ENCODE results near the gene HNRNPA2B1.
"Not testable (repeated sequence)": the region's sequence is repeated elsewhere in the genome, so short reads cannot be mapped to it uniquely, and the experiment has no call there.

The HNRNPA2B1 gene

DNA sequence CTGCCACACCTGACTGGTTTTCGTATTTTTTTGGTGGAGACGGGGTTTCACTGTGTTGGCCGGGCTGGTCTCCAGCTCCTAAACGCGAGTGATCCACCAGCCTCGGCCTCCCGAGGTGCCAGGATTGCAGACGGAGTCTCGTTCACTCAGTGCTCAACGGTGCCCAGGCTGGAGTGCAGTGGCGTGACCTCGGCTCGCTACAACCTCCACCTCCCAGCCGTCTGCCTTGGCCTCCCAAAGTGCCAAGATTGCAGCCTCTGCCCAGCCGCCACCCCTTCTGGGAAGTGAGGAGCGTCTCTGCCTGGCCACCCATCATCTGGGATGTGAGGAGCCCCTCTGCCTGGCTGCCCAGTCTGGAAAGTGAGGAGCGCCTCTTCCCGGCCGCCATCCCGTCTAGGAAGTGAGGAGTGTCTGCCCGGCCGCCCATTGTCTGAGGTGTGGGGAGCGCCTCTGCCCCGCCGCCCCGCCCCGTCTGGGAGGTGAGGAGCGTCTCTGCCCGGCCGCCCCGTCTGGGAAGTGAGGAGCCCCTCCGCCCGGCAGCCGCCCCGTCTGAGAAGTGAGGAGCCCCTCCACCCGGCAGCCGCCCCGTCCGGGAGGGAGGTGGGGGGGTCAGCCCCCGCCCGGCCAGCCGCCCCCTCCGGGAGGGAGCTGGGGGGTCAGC lies 52.8 kb downstream of the HNRNPA2B1 start:
- Mint-ChIP-seq H3K4me1 (ENCODE audit: low read depth in 2 of 2) (peaks cover 13 to 14% of the 10 kb centered on the region in 2 donors), H3K27me3 (peaks cover 8 to 20% of the 10 kb centered on the region in 2 donors)
- not testable (repeated sequence) for DNase-seq; ATAC-seq (replicated peaks); H3K27ac Mint-ChIP-seq; H3K4me3 Mint-ChIP-seq; H3K9me3 Mint-ChIP-seq; H3K36me3 Mint-ChIP-seq (ENCODE audit: insufficient read depth)

DNA sequence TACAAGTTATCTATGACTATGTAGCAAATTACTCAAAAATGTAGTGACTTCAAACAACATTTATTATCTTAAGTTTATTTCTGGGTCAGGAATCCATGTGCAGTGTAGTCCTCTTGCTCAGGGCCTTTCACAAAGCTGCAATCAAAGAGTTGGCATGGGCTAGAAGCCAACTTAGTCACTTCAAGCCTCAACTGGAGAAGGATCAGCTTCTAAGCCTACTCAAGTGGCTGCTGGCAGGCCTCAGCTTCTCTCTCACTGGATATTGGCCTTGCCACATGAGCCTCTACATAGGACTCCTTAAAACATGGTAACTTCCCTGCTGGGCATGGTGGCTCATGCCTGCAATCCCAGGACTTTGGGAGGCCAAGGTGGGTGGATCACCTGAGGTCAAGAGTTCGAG lies 53.5 kb downstream of the HNRNPA2B1 start:
- peaks cover 8 to 20% of the 10 kb centered on the region in 2 donors for H3K27me3 Mint-ChIP-seq
- ATAC-seq (replicated peaks) (no peak), DNase-seq (no peak)
- H3K9me3 Mint-ChIP-seq: no peaks in the 10 kb centered on the region
- H3K4me3 Mint-ChIP-seq: no peak overlapping the region
- H3K4me1 Mint-ChIP-seq (ENCODE audit: low read depth in 2 of 2): peaks cover 13 to 14% of the 10 kb centered on the region in 2 donors
- no peak overlapping the region for H3K27ac Mint-ChIP-seq
- no peaks in the 10 kb centered on the region for H3K36me3 Mint-ChIP-seq (ENCODE audit: insufficient read depth)

DNA sequence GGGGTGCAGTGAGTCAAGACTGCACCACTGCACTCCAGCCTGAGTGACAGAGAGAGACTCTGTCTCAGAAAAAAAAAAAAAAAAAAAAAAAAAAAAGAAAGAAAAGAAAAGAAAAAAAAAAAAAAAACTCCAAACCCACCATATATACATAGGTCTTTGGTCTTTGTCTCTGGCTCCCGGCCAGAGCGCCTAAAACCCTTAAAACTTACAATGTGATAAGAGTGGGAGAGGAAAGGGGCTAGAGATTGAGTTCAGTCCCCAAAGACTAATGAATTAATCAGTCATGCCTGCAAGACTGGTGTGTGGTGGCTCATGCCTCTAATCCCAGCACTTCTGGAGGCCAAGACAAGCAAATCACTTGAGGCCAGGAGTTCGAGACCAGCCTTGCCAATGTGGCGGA lies 55.3 kb downstream of the HNRNPA2B1 start:
- ATAC-seq (replicated peaks): no peak
- Mint-ChIP-seq H3K4me3 (no peak overlapping the region), H3K36me3 (ENCODE audit: insufficient read depth) (no peaks in the 10 kb centered on the region), H3K27me3 (peaks cover 8 to 20% of the 10 kb centered on the region in 2 donors), H3K9me3 (no peaks in the 10 kb centered on the region), H3K27ac (no peak overlapping the region), H3K4me1 (ENCODE audit: low read depth in 2 of 2) (no peaks in the 10 kb centered on the region)
- no peak for DNase-seq

DNA sequence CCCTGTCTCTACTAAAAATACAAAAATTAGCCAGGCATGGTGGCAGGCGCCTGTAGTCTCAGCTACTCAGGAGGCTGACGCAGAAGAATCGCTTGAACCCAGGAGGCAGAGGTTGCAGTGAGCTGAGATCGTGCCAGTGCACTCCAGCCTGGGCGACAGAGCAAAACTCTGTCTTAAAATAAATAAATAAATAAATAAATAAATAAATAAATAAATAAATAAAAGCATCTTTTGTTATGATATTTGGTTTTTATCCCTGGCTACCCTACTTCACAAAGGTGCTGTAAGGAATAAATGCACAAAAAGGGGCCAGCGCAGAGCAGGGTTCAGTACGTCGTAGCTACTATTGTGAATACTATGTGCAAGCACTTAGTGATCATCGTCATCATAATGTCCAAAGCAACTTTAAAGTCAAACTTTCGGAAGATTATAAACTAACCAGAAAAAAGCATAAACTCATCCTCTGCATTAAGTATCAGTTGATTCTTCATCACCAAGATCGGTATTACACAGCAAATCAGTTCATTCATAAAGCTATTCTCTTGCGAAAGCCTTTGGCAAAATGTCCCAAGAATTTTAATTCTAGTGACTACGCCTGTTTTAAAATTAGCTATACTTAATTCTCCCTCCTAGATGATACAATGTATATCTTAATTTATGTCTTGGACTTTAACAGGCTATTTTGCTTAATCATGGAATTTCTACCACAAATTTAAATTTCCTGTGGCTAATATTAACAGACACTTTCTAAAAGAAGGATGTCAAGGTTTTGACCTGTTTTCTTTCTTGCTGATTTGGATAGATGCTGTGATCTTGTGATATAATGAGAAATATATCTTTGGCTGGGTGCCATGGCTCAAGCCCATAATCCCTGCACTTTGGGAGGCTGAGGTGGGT lies 56.1 kb downstream of the HNRNPA2B1 start:
- ATAC-seq (replicated peaks): no peak
- no peaks in the 10 kb centered on the region for H3K36me3 Mint-ChIP-seq (ENCODE audit: insufficient read depth)
- no peaks in the 10 kb centered on the region for H3K9me3 Mint-ChIP-seq
- no peak overlapping the region for H3K27ac Mint-ChIP-seq
- peaks cover 8 to 20% of the 10 kb centered on the region in 2 donors for H3K27me3 Mint-ChIP-seq
- no peaks in the 10 kb centered on the region for H3K4me1 Mint-ChIP-seq (ENCODE audit: low read depth in 2 of 2)
- no peak for DNase-seq
- H3K4me3 Mint-ChIP-seq: no peak overlapping the region

DNA sequence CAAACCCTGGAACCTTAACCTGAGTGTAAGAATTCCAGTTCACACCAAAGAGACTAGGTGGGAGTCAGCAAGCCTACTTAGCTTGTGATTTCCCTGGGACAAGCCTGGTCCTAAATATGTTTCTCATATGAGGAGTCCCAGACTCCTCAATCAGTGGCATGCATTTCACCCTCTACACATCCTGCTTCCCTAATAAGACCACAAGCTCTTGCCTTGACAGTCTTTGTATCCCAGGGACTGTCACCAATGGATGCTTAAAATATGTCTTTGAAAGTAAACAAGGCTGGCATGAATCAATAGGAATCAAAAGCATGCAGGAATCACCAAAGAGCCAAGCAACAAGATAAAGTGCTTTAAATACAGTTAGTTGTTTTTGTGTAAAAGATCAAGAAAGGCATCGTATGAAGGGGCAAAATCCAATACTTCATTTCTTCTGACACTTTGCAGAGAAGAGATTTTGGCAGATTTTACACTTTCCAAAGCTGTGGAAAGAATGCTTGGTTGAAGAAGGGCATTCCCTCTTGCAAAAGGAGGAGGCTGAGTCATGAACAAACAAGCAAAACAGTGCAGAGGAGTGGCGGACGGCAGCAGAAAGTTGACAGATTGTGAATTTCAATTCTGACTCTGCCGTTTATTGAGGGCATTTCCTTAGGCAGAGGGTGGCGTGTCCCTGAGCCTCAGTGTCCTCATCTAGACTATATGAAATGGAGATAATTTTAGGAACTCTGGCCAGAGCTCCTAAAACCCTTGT lies 57.1 kb downstream of the HNRNPA2B1 start:
- H3K4me1 Mint-ChIP-seq (ENCODE audit: low read depth in 2 of 2): no peaks in the 10 kb centered on the region
- peaks cover 8 to 20% of the 10 kb centered on the region in 2 donors for H3K27me3 Mint-ChIP-seq
- H3K27ac Mint-ChIP-seq: no peak overlapping the region
- H3K4me3 Mint-ChIP-seq: no peak overlapping the region
- H3K36me3 Mint-ChIP-seq (ENCODE audit: insufficient read depth): no peaks in the 10 kb centered on the region
- ATAC-seq (replicated peaks) (no peak), DNase-seq (no peak)
- no peaks in the 10 kb centered on the region for H3K9me3 Mint-ChIP-seq

- no peaks in the 10 kb centered on the region for H3K36me3 Mint-ChIP-seq (ENCODE audit: insufficient read depth)
- H3K9me3 Mint-ChIP-seq: no peaks in the 10 kb centered on the region
- H3K4me1 Mint-ChIP-seq (ENCODE audit: low read depth in 2 of 2): no peaks in the 10 kb centered on the region
- no peak for DNase-seq
- H3K4me3 Mint-ChIP-seq: no peak overlapping the region
- H3K27me3 Mint-ChIP-seq: peaks cover 8 to 20% of the 10 kb centered on the region in 2 donors
- ATAC-seq (replicated peaks): no peak
- H3K27ac Mint-ChIP-seq: no peak overlapping the region
These were observed 59.5 kb downstream of the HNRNPA2B1 start for GRCh38 chr7:26141077-26141476.

DNA sequence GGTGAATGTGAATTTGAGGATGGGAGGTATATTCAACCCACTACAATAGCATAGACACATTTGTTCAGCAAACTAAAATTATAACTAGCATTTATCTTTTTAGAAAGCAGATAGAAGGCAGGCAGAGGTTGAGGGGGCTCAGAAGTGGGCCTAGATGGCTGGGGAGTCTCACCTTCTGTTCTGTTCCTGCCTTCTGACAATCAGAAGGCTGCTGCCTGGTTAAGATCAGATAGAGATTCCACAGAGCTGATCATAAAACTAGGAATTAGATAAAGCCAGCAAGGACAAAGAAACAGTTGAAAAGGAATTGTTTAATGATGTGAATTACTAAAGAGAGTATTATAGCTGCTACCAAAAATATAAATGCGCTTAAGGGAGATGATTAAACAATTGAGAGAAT lies 60.2 kb downstream of the HNRNPA2B1 start:
- Mint-ChIP-seq H3K4me1 (ENCODE audit: low read depth in 2 of 2) (no peaks in the 10 kb centered on the region), H3K27me3 (peaks cover 8 to 20% of the 10 kb centered on the region in 2 donors), H3K4me3 (no peak overlapping the region), H3K9me3 (no peaks in the 10 kb centered on the region), H3K36me3 (ENCODE audit: insufficient read depth) (no peaks in the 10 kb centered on the region), H3K27ac (no peak overlapping the region)
- no peak for ATAC-seq (replicated peaks)
- no peak for DNase-seq
